AG10803 (cell line): ENCODE data around the gene NCAPD2.
A peak's percentile ranks its signal among the peaks of the same experiment; 100 is the strongest.

Source experiments
- DNase-seq: peaks from one replicate; pipeline ENCODE4 v3.0.0; 2010; ENCODE audit warnings: low read depth
- H3K4me3 ChIP-seq: 2 replicates; pipeline ENCODE4 v1.5.1; 2011; ENCODE audit warnings: mild to moderate bottlenecking, low read length, control low read depth
- TF ChIP-seq, protein P1 (sequence below): conservative IDR thresholded peaks from 2 replicates; pipeline ENCODE4 v1.5.1; 2011; ENCODE audit warnings: mild to moderate bottlenecking, low read length, control low read depth, inconsistent platforms

Gene NCAPD2

DNA sequence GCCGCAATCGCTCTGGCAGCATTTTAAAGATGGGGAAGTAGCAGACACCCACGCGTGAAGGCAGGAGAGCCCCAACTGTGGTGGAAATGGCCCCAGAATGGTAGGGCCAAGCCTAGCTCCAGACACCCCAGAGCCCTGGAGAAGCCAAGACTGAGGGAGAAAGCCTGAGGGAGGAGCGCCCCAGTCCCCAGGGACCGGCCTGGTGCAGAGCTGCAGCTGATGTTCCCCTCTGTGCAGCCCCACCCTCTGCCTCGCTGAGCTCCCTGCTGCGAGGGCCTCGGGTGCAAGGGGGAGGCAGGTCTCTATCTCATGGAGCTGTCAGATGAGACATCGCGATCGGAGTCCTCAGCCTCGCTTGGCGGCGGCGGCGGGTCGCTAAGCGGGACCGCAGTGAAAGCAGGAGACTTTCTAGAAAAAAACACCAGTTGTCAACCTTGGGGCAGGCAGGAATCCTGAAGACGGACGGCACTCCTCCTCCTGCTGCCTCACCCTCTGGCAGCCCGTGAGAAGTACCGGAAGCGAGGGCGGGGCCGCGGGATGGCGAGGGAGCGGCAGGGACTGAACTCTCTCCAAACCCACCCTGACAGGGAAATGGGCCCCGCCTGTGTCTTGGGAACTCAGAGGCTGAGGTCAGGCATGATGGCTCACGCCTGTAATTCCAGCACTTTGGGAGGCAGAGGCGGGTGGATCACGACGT, 46.4 kb downstream of the NCAPD2 start:
- DNase-seq: peak; percentile 97
- H3K4me3 ChIP-seq: peak overlapping the region; percentile 17; the same call in 1 of the 2 replicates

DNA sequence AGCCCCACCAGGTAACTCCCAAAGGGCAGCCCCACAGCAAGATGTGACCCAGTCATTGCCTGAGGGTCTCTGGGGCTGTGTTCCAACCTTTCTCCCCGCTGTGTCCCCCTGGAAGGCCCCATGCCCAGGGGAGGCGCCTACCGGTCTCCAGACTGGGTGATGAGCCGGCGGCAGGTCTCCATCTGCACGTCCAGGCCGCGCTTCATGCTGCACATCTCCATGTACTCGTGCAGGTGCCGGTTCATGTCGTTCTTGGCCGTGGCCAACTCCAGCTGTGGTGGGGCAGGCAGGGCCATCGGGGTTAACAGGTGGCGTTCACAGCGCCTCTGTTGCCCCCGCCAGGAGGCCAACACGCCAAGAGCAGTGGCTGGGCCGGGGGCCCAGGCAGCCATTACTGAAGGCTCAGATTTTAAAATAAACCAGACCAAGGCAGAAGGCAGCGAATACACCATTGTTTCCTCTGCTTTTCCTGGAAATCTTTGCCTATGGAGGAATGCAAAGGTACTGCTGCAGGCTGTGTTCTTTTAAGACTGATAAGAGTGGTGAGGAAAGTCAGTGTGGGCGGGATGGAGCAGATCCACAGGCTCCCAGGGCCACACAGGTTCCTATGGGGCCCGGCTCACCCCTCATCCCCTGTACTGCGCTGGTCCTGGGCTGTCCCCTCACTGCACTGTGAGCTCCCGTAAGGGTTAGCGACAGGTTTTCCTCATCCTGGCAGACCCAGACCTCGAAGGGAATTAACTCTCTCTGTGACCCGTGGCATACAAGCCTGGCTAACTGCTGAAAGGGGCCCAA, 47.7 kb downstream of the NCAPD2 start:
- DNase-seq: no peak
- TF ChIP-seq, protein P1, sequence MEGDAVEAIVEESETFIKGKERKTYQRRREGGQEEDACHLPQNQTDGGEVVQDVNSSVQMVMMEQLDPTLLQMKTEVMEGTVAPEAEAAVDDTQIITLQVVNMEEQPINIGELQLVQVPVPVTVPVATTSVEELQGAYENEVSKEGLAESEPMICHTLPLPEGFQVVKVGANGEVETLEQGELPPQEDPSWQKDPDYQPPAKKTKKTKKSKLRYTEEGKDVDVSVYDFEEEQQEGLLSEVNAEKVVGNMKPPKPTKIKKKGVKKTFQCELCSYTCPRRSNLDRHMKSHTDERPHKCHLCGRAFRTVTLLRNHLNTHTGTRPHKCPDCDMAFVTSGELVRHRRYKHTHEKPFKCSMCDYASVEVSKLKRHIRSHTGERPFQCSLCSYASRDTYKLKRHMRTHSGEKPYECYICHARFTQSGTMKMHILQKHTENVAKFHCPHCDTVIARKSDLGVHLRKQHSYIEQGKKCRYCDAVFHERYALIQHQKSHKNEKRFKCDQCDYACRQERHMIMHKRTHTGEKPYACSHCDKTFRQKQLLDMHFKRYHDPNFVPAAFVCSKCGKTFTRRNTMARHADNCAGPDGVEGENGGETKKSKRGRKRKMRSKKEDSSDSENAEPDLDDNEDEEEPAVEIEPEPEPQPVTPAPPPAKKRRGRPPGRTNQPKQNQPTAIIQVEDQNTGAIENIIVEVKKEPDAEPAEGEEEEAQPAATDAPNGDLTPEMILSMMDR: no peak
- H3K4me3 ChIP-seq: no peak overlapping the region

More for the DNA sequence above, 46.4 kb downstream of the NCAPD2 start:
- TF ChIP-seq, protein P1: no peak

DNA sequence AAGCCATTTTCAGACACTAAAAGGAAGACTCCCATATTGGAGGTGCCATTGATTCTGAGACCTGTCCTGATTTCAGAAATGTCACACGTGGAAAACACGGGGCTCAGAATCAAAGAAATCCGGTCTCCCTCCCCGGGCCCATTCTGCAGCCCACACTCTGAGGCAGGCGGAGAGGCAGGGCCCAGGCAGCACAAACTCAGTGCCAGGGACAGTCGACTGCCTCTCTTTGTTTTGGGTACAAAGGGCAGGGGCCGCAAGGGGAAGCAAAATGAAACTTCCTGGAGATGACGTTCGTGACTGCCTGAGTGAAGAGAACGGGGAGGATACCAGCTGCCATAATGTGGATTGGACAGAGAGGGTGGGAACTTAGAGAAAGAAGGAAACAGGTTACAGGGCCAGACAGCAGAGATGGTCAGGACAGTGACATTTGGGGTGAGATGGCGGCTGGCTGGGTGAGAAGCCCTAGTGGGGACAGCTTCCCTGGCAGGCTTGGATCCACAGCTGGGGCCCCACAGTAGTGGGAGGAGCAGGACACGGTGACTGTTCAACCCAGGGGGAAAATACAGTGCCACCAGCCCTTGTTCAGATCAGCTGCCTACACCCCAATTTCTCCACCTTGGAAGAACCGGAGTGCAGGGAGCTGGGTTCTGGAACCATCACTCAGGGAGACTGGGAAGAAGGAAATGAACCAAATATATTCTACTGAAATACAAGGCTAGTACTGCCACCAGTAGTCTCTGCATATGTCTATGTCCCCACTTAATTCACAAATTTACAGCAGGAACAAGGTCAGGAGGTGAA, 48.5 kb downstream of the NCAPD2 start:
- no peak for DNase-seq
- H3K4me3 ChIP-seq: no peak overlapping the region
- TF ChIP-seq, protein P1: no peak

DNA sequence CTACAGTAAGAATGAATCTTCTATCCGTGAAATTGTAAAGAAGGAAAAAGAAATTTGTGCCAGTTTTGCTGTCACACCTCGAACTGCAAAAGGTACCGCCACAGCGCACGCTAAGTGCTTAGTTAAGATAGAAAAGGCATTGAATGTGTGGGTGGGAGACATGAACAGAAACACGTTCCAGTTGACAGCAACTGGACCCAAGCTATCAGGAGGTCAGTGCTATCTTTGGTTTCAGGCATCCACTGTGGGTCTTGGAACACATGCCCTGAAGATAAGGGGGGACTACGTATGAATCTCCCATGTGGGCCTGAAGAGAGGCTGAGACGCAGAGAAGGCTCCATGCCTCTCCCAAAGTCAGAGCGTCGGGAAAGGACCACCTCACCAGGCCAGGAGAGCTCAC, 52.1 kb downstream of the NCAPD2 start:
- TF ChIP-seq, protein P1: no peak
- no peak overlapping the region for H3K4me3 ChIP-seq
- no peak for DNase-seq

DNA sequence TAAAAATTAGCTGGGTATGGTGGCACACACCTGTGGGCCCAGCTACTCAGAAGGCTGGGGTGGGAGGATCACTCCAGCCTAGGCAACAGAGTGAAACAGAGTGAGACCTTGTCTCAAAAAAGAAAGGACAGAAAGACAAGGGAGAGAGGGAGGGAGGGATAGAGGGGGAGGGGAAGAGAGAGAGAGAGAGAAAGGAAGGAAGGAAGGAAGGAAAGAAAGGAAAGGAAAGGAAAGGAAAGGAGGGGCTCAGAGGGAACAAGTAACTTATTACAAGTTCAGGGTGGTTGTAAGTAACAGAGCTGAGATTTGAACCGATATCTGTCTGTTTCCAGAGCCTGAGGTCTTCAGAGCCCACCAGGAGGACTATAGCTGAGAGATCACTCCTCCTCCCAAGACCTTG, 53.7 kb downstream of the NCAPD2 start:
- TF ChIP-seq, protein P1: no peak
- no peak for DNase-seq
- H3K4me3 ChIP-seq: peak overlapping the region; percentile 58

DNA sequence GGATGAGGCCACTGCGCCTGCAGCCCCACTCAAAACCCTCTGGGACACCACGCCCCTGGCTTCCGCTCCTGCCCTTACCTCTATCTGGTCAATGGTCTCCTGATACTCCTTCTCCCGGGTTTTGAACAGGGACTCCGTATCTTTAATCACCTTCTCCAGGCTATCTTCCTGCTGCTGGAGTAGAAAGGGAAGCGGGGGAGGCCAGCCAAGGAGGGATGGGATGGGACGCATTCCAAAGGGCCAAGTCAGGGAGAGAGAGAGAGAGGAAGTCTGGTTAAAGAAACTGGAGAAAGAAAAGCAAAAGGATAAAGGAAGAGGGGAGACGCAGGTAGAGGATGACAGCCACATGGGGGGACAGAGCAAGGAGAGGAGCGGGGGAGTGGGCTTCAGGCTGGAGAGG, 54.1 kb downstream of the NCAPD2 start:
- H3K4me3 ChIP-seq: peak overlapping the region; percentile 58
- peak; percentile 83 for DNase-seq
- TF ChIP-seq, protein P1: no peak
